SK-N-MC (cell line): Measurements from ENCODE around the gene CTNNB1.
A peak's percentile ranks its signal among the peaks of the same experiment; 100 is the strongest.

Experiments
- DNase-seq: peaks from one replicate; pipeline ENCODE4 v3.0.0-alpha.2; 2011; ENCODE audit warnings: low read depth, low spot score
- H3K27ac ChIP-seq: fragments of 200-600 bp; sonication (generic); 2 replicates; pipeline ENCODE4 v1.5.1; 2016; ENCODE audit warnings: mixed run types
- H3K36me3 ChIP-seq: fragments of 200-600 bp; sonication (generic); 2 replicates; pipeline ENCODE4 v1.6.1; 2017; ENCODE audit warnings: antibody characterized with exemption, low read length, mixed read lengths; ENCODE audit not compliant: insufficient read depth
- H3K4me3 ChIP-seq: fragments of 200-600 bp; sonication (generic); 2 replicates; pipeline ENCODE4 v1.5.1; 2016
- H3K9ac ChIP-seq: fragments of 200-600 bp; sonication (generic); 2 replicates; pipeline ENCODE4 v1.8.0; 2017; ENCODE audit warnings: mixed run types, mixed read lengths; ENCODE audit not compliant: insufficient read length
- H3K9me3 ChIP-seq: fragments of 200-600 bp; sonication (generic); 2 replicates; pipeline ENCODE4 v1.6.1; 2017; ENCODE audit warnings: low read depth, mild to moderate bottlenecking, antibody characterized with exemption, low read length, moderate library complexity, mixed read lengths
- EZH2 ChIP-seq: fragments of 200-600 bp; sonication (generic); IDR thresholded peaks from one replicate; pipeline ENCODE4 v1.6.1; 2017; ENCODE audit warnings: antibody characterized with exemption
- FOXP2 ChIP-seq: optimal IDR thresholded peaks from 2 replicates; pipeline ENCODE3; 2011; ENCODE audit warnings: mild to moderate bottlenecking, moderate library complexity; ENCODE audit not compliant: insufficient read depth; ENCODE audit errors: extremely low read length, control extremely low read depth
- POLR2AphosphoS5 ChIP-seq: IDR thresholded peaks from 2 replicates; pipeline ENCODE4 v1.6.1; 2012; ENCODE audit warnings: mild to moderate bottlenecking, low read depth, low read length, borderline replicate concordance

Gene CTNNB1

DNA sequence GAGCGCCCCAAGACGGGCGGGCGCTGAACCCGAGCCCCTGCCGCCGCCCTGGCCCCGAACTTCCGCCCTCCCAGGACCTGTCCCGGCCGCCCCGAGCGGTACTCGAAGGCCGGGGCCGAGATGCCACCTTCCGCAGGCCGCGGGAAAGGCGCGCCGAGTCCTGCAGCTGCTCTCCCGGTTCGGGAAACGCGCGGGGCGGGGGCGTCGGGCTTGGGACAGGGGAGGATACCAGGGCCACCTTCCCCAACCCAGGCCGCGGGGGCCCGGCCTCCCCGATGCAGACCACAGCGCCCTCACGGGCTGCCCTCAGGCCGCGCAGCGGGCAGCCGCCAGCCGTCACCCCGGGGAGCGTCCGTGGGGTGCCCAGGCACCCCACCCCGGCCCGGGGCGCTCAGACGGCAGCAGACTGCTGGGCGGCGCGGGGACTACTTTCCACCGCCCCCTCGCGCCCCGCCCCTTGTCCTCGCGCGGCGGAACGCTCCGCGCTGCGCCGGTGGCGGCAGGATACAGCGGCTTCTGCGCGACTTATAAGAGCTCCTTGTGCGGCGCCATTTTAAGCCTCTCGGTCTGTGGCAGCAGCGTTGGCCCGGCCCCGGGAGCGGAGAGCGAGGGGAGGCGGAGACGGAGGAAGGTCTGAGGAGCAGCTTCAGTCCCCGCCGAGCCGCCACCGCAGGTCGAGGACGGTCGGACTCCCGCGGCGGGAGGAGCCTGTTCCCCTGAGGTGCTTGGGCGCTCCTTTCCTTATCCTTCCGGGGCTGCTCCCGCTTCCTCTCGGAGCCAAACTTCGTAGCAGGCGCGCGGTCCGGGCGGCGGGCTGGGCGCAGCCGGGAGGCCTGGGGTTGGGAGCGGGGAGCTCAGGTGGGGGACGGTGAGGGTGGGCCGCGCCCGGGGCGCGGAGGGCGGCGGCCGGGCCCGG is at the start of gene CTNNB1:
TSS of gene CTNNB1 (plus strand) at position 556 of the 916 bp plus-strand sequence. CDS start 24,564 bp downstream, outside the sequence.
- TF ChIP-seq POLR2AphosphoS5 = peak; percentile 96
- TF ChIP-seq FOXP2 = peak; percentile 35
- no peak for TF ChIP-seq EZH2
- peak; percentile 20 for DNase-seq
- H3K27ac ChIP-seq = no peak within 1 kb of the TSS
- H3K4me3 ChIP-seq = peak within 1 kb of the TSS; percentile 84
- no peaks in the 10 kb centered on the region for H3K9me3 ChIP-seq
- no peaks in the 10 kb centered on the region for H3K36me3 ChIP-seq
- peak within 1 kb of the TSS; percentile 86 for H3K9ac ChIP-seq

DNA sequence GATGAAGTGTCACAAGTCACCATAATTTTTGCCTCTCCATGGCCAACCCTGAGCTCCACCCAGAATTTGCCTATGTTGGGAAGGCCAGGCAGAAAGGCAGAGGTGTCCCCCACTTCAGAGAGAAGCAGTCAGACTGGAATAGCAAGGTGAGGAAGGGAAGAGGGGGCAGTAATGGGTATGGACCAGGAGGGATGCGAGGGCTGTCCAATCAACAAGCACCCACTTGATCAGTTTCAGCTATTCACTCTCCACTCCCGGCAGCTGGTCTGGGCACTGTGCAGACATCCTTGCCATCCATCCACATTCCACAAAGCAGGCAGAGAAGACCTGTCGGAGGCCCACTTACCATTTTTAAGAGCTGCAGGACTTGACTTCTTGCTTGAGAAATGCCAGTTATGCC is 43.5 kb upstream of the CTNNB1 start:
- DNase-seq = no peak
- Histone ChIP-seq H3K4me3 (no peak overlapping the region), H3K36me3 (no peaks in the 10 kb centered on the region), H3K9ac (no peak overlapping the region), H3K27ac (no peak overlapping the region), H3K9me3 (no peaks in the 10 kb centered on the region)
- TF ChIP-seq EZH2 (no peak), FOXP2 (no peak), POLR2AphosphoS5 (no peak)

DNA sequence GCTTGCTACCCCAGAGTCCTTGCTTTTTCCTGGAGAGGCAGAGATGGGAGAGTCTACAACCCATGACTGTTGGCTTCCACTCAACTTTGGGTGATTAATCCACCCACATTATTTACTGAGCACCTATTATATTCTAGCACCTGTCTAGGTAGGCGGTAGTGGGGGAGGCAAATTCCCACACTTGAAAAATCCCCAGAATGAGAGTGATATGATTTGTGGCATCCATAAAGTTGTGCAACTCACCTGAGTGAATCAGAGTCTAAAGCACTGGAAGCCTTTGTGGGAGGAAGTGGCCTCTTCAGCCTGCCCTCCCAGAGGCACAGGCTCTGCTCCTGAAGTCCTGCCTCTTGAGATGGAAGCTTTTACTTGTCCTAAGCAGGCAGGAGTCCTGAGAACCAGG is 40.4 kb upstream of the CTNNB1 start:
- no peak overlapping the region for H3K27ac ChIP-seq
- H3K9me3 ChIP-seq = no peaks in the 10 kb centered on the region
- H3K4me3 ChIP-seq = no peak overlapping the region
- TF ChIP-seq FOXP2 (no peak), EZH2 (no peak), POLR2AphosphoS5 (no peak)
- H3K9ac ChIP-seq = no peak overlapping the region
- DNase-seq = no peak
- no peaks in the 10 kb centered on the region for H3K36me3 ChIP-seq

DNA sequence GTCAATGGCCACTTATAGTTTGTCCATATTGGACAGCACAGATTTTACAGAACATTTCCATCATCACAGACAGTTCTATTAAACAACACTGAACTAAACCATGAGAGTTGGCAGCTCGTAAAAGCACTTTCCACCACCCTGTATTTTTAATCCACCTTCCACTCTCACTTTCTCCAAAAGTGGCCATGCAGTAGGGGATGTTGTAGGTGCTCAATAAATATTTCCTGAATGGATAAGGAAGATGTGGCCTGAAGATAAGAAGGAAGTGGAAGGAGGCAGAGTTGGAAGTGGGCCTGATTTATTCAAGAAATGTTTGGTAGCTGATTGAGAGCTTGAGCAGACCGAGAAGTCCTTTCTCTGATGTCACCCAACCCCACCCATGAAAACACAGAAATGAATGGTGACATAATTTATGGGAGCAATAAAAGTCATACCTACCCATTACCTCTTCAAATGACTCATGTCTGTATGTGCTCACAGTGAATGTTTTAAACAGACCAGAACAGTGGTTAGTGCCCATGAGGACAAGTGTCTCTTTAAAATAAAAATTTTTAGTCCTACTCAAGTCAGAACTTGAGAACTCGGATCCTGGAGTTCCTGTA is 39.6 kb upstream of the CTNNB1 start:
- Histone ChIP-seq H3K9me3 (no peaks in the 10 kb centered on the region), H3K27ac (no peak overlapping the region), H3K9ac (no peak overlapping the region), H3K4me3 (no peak overlapping the region), H3K36me3 (no peaks in the 10 kb centered on the region)
- no peak for TF ChIP-seq EZH2
- no peak for TF ChIP-seq POLR2AphosphoS5
- TF ChIP-seq FOXP2 = no peak
- DNase-seq = no peak

DNA sequence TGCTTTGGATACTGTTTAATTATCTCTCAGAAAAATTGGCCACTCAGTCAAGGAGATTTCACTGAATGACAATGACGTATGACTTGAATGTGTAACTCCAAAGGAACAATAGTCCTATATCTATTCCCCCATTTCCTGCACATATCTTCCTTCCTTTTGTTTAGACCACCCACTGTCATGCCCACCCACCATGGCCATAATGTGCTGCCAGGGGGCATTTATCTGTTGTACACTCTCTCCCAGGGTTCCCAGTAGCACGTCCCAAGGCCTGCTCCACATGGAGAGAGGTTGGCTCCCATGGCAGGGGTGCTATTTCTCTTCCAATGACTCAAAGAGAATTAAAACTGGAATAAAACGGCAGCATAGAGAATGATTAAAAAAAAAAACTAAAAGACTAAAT is 36.8 kb upstream of the CTNNB1 start:
- H3K9ac ChIP-seq = no peak overlapping the region
- no peaks in the 10 kb centered on the region for H3K9me3 ChIP-seq
- no peak for TF ChIP-seq EZH2
- no peak for TF ChIP-seq POLR2AphosphoS5
- H3K36me3 ChIP-seq = no peaks in the 10 kb centered on the region
- DNase-seq = no peak
- H3K4me3 ChIP-seq = no peak overlapping the region
- no peak overlapping the region for H3K27ac ChIP-seq

DNA sequence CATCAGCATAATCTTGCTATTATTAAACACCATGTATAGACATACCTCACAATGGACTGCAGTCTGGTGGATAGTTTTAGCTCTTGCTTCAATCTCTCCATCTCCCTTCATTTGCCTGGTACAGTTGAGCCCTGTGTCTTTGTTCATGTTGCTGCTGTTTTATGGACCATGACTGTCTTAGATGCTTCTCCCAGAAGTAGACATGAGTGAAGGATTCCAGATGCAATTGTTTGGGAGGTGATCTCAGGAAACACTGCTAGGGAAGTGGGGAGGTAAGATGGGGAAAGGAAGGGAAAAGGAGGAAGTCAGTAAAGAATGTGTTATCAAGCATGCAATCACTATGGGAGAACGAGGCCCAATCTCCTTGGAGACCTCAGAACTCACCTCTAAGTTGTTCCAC is 36.3 kb upstream of the CTNNB1 start:
- TF ChIP-seq FOXP2 (no peak), EZH2 (no peak), POLR2AphosphoS5 (no peak)
- H3K9me3 ChIP-seq = no peaks in the 10 kb centered on the region
- H3K9ac ChIP-seq = no peak overlapping the region
- H3K36me3 ChIP-seq = no peaks in the 10 kb centered on the region
- H3K27ac ChIP-seq = no peak overlapping the region
- no peak overlapping the region for H3K4me3 ChIP-seq
- DNase-seq = no peak

DNA sequence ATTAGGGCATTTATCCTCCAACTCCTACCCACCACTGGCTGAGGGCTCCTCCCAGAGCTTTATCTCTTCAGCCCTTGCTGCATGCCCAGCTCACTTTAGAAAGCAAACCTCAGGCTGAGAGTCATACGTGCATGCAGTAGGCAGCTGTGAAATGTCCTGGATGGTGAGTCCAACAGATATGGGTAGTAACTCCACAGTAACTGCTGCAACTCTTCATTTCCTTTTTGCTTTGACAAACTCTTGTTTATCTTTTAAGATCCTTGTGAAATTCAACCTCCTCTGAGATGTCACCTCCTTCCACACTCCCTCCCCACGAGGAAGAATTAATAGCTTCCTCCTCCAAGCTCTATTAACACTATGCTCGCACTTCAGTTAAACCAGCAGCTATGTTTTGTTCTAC is 35.9 kb upstream of the CTNNB1 start:
- TF ChIP-seq FOXP2 = no peak
- no peak for TF ChIP-seq POLR2AphosphoS5
- TF ChIP-seq EZH2 = no peak
- no peak overlapping the region for H3K4me3 ChIP-seq

DNA sequence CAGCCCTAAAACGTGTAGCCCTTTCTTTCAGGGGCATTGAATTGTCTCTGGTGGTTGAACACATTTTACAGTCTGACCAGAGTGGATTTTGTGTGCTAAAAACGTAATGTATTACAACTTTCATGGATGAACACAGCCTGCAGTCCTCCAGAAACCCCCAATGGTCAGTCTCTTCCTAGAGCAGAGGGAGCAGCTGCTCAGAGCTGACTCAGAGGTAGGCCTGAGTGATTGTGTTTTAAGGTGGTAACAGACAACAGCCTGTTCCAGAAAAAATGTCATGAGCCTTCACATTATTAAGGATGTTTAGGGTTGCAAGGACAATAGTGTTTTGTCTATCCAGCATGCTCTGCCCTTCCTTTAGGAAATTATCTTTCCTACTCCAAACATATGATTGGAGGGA is 34.5 kb upstream of the CTNNB1 start:
- Histone ChIP-seq H3K27ac (no peak overlapping the region), H3K36me3 (no peaks in the 10 kb centered on the region), H3K9me3 (no peaks in the 10 kb centered on the region), H3K9ac (no peak overlapping the region), H3K4me3 (no peak overlapping the region)
- TF ChIP-seq EZH2 = no peak
- no peak for TF ChIP-seq FOXP2
- no peak for TF ChIP-seq POLR2AphosphoS5
- no peak for DNase-seq

More for the DNA sequence above, 35.9 kb upstream of the CTNNB1 start:
- no peak for DNase-seq
- no peaks in the 10 kb centered on the region for H3K9me3 ChIP-seq
- no peak overlapping the region for H3K9ac ChIP-seq
- H3K27ac ChIP-seq = no peak overlapping the region
- no peaks in the 10 kb centered on the region for H3K36me3 ChIP-seq
